Measurements from ENCODE around the gene BMP8B. TPM values are rescaled to one million over a fixed set of nuclear protein-coding genes. Genes with fewer than 3 reads are reported as not detected.

BMP8B gene
- total RNA-seq, 4 donors from 2014 or later = 0.83 to 4.6 (median 2.3) TPM

DNA sequence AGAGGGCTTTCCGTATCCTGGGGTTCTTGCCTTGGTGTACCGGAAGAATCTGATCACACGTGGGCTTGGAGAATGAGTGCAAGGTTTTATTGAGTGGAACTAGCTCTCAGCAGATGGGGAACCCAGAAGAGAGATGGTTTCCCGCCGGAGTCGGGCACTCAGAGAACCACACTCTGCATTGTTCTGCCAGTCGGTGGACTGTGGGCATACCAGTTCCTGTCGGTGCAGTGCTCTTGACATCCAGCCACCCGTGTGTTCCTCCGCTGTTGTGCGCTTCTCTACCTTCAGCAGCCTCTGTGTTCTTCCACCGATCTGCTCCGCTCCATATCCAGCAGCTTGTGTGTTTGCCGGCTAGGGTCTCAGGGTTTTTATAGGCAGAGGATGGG is 60.7 kb downstream of the BMP8B start:
- TF ChIP-seq, protein P1, sequence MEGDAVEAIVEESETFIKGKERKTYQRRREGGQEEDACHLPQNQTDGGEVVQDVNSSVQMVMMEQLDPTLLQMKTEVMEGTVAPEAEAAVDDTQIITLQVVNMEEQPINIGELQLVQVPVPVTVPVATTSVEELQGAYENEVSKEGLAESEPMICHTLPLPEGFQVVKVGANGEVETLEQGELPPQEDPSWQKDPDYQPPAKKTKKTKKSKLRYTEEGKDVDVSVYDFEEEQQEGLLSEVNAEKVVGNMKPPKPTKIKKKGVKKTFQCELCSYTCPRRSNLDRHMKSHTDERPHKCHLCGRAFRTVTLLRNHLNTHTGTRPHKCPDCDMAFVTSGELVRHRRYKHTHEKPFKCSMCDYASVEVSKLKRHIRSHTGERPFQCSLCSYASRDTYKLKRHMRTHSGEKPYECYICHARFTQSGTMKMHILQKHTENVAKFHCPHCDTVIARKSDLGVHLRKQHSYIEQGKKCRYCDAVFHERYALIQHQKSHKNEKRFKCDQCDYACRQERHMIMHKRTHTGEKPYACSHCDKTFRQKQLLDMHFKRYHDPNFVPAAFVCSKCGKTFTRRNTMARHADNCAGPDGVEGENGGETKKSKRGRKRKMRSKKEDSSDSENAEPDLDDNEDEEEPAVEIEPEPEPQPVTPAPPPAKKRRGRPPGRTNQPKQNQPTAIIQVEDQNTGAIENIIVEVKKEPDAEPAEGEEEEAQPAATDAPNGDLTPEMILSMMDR (IDR thresholded peaks at IDR 0.05) = no peak
- Histone ChIP-seq H3K4me3 (no peak overlapping the region), H3K27ac (replicated peaks in 1 of 4) (no peak overlapping the region), H3K9me3 (no peaks in the 10 kb centered on the region), H3K4me1 (peaks cover 0 to 4% (median 2%) of the 10 kb centered on the region in 4 donors), H3K36me3 (no peaks in the 10 kb centered on the region), H3K27me3 (peaks cover 0 to 45% (median 8%) of the 10 kb centered on the region in 4 donors)
- peak; percentile 17 for DNase-seq (ENCODE audit: extremely low spot score)
- WGBS = 77% methylated on average over 14 of the region's 14 CpGs
- intact Hi-C loops (cut with DNase I) = no loop called here

DNA sequence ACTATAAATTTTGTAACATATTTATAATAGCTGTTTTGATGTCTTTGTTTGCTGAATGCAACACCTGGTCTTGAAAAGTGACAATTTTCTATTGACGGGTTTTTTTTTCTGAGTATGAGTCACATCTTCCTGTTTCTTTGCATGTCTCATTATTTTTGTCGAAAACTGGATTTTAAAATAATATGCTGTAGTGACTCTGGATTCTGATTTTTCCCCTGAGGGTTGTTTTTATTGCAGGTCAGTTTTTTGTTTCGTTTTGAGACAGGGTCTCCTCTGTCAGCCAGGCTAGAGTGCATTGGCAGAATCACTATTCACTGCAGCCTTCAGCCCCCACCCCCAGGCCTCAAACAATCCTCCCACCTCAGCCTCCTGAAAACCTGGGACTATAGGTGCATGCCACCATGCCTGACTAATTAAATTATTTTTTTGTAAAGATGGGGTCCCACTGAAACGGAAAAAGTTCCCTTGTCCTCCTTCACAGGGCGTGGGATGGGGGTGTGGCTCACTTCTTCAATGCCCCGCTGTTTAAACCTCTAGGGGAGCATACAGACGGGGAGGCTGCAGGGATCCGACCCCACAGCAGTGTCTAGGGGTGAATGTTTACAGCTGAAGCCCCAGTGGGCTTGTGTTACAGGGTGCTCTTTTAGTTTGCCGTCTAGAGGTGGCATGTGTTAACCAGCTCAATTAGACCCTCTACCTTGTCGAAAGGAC is 61.3 kb downstream of the BMP8B start:
- H3K36me3 ChIP-seq = no peaks in the 10 kb centered on the region
- peaks cover 0 to 45% (median 8%) of the 10 kb centered on the region in 4 donors for H3K27me3 ChIP-seq
- H3K27ac ChIP-seq (replicated peaks in 1 of 4) = no peak overlapping the region
- H3K4me1 ChIP-seq = no peaks in the 10 kb centered on the region
- no peaks in the 10 kb centered on the region for H3K9me3 ChIP-seq
- peak; percentile 29 for DNase-seq (ENCODE audit: extremely low spot score)
- TF ChIP-seq, protein P1 (IDR thresholded peaks at IDR 0.05) = no peak
- no peak for TF ChIP-seq EP300 (IDR thresholded peaks at IDR 0.05)
- no peak for TF ChIP-seq POLR2AphosphoS5 (IDR thresholded peaks at IDR 0.05)
- TF ChIP-seq POLR2A (IDR thresholded peaks at IDR 0.05; ENCODE audit: low read depth) = no peak
- 55% methylated on average over 10 of the region's 10 CpGs for WGBS
- H3K4me3 ChIP-seq = no peak overlapping the region
- intact Hi-C loops (cut with DNase I) = no loop called here

DNA sequence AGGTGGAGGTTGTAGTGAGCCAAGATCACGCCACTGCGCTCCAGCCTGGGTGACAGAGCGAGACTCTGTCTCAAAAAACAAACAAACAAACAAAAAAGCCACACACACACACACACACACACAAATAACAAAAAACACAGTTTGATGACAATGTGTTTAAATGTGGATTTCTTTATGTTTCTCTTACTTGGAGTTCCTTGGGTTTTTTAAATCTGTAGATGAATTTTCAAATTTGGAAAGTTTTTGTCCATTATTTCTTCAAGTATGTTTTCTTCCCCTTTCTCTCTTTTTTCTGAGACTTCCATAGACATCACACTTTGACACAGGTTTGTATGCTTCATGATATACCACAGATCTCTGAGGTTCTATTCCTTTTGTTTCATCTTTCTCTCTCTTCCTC is 62.1 kb downstream of the BMP8B start:
- H3K4me1 ChIP-seq = no peaks in the 10 kb centered on the region
- 71% methylated on average over 3 of the region's 3 CpGs for WGBS
- H3K27ac ChIP-seq (replicated peaks in 1 of 4) = no peak overlapping the region
- no peaks in the 10 kb centered on the region for H3K36me3 ChIP-seq
- DNase-seq (ENCODE audit: extremely low spot score) = no peak
- no peaks in the 10 kb centered on the region for H3K9me3 ChIP-seq
- TF ChIP-seq EP300 (IDR thresholded peaks at IDR 0.05) = no peak
- TF ChIP-seq POLR2A (IDR thresholded peaks at IDR 0.05; ENCODE audit: low read depth) = no peak
- TF ChIP-seq, protein P1 (IDR thresholded peaks at IDR 0.05) = no peak
- no peak for TF ChIP-seq POLR2AphosphoS5 (IDR thresholded peaks at IDR 0.05)
- no peak overlapping the region for H3K4me3 ChIP-seq
- H3K27me3 ChIP-seq = peaks cover 0 to 45% (median 8%) of the 10 kb centered on the region in 4 donors
- intact Hi-C loops (cut with DNase I) = no loop called here

DNA sequence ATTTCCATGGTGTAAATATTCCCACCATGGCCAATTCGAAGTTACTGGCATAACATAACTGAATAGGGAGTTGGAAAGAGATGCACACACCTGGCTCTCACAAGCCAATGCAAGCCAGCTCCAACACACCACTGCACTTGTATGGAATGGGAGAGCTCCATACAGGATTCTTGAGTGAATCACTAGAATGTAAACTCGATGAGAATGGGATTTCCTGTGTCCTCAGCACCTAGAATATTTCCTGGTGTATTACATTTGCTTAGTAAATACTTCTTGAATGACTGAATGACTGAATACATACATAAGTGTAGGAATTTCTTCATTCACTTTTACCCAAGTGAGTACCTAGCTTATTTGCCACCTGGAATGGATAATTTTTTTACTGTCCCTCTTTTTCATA is 66.2 kb downstream of the BMP8B start:
- H3K27ac ChIP-seq (replicated peaks in 1 of 4) = no peak overlapping the region
- no peak overlapping the region for H3K4me3 ChIP-seq
- H3K4me1 ChIP-seq = peaks cover 0 to 3% (median 0%) of the 10 kb centered on the region in 4 donors
- TF ChIP-seq, protein P1 (IDR thresholded peaks at IDR 0.05) = no peak
- TF ChIP-seq POLR2AphosphoS5 (IDR thresholded peaks at IDR 0.05) = no peak
- no peak for TF ChIP-seq POLR2A (IDR thresholded peaks at IDR 0.05; ENCODE audit: low read depth)
- no peak for TF ChIP-seq EP300 (IDR thresholded peaks at IDR 0.05)
- peaks cover 0 to 32% (median 0%) of the 10 kb centered on the region in 4 donors for H3K27me3 ChIP-seq
- no peaks in the 10 kb centered on the region for H3K9me3 ChIP-seq
- no peaks in the 10 kb centered on the region for H3K36me3 ChIP-seq
- whole genome bisulfite sequencing = 40% methylated on average over 2 of the region's 2 CpGs
- peak; percentile 37 for DNase-seq (ENCODE audit: extremely low spot score)
- intact Hi-C loops (cut with DNase I) = loop anchor here (5.0 kb wide), 1 partner anchor 70 kb away; no protein-coding TSS in a partner anchor

DNA sequence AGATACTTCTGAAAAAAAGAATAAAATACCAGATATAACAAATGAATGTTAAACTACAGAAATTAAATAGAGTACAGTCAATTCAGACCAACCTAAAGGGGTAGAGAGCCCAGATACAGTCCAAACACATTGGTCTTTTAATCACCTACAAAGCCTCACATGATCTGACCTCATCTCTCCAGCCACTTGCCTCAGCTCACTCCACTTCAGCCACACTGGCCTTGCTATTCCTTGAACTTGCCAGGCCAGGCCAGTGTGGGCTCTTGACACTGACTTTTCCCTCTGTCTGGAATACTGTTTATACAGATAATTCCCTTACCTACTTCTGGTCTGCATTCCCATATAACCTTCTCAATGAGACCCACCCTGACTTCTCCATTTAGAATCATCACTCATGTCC is 67.0 kb downstream of the BMP8B start:
- Histone ChIP-seq H3K27ac (replicated peaks in 1 of 4) (no peak overlapping the region), H3K36me3 (no peaks in the 10 kb centered on the region), H3K4me3 (no peak overlapping the region), H3K4me1 (peaks cover 0 to 3% (median 0%) of the 10 kb centered on the region in 4 donors), H3K9me3 (no peaks in the 10 kb centered on the region), H3K27me3 (peaks cover 0 to 37% (median 0%) of the 10 kb centered on the region in 4 donors)
- TF ChIP-seq POLR2AphosphoS5 (IDR thresholded peaks at IDR 0.05) (no peak), POLR2A (IDR thresholded peaks at IDR 0.05; ENCODE audit: low read depth) (no peak), EP300 (IDR thresholded peaks at IDR 0.05) (no peak)
- TF ChIP-seq, protein P1 (IDR thresholded peaks at IDR 0.05) = no peak
- intact Hi-C loops (cut with DNase I) = loop anchor here (5.0 kb wide), 1 partner anchor 69 kb away; no protein-coding TSS in a partner anchor
- peak; percentile 75 for DNase-seq (ENCODE audit: extremely low spot score)
